Parathyroid adenoma (tissue), 2 donors: ENCODE data around the gene SLC5A12.
"Not testable (repeated sequence)": the region's sequence is repeated elsewhere in the genome, so short reads cannot be mapped to it uniquely, and the experiment has no call there.

Source experiments
- H2AFZ ChIP-seq: fragments of 300-600 bp; sonication (generic); one replicate; pipeline ENCODE4 v1.7.0; 2017; ENCODE audit warnings: antibody characterized with exemption, mild to moderate bottlenecking
- H3K27ac ChIP-seq: fragments of 300-600 bp; sonication (generic); one replicate; pipeline ENCODE4 v1.7.0; 2017
- H3K27me3 ChIP-seq: fragments of 300-600 bp; sonication (generic); one replicate; pipeline ENCODE4 v1.7.0; 2017; ENCODE audit warnings: low read length; ENCODE audit not compliant: control insufficient read depth, insufficient read depth
- H3K36me3 ChIP-seq: fragments of 300-600 bp; sonication (generic); one replicate; pipeline ENCODE4 v1.7.0; 2017; ENCODE audit warnings: low read length; ENCODE audit not compliant: control insufficient read depth, insufficient read depth
- H3K4me1 ChIP-seq: fragments of 300-600 bp; sonication (generic); one replicate; pipeline ENCODE4 v1.7.0; 2017; ENCODE audit warnings: control low read depth
- H3K4me2 ChIP-seq: fragments of 300-600 bp; sonication (generic); one replicate; pipeline ENCODE4 v1.7.0; 2017; ENCODE audit warnings: low read length
- H3K4me3 ChIP-seq: fragments of 300-600 bp; sonication (generic); one replicate; pipeline ENCODE4 v1.7.0; 2017; ENCODE audit warnings: low read depth, low read length
- H3K79me2 ChIP-seq: fragments of 300-600 bp; sonication (generic); one replicate; pipeline ENCODE4 v1.7.0; 2017; ENCODE audit warnings: control low read depth
- H3K9ac ChIP-seq: fragments of 300-600 bp; sonication (generic); one replicate; pipeline ENCODE4 v1.7.0; 2017; ENCODE audit warnings: mild to moderate bottlenecking
- H3K9me3 ChIP-seq: fragments of 300-600 bp; sonication (generic); one replicate; pipeline ENCODE4 v1.7.0; 2017; ENCODE audit warnings: low read length; ENCODE audit not compliant: control insufficient read depth
- CTCF ChIP-seq: fragments of 300-600 bp; sonication (generic); IDR thresholded peaks from one replicate; pipeline ENCODE4 v1.7.0; 2017; ENCODE audit warnings: antibody characterized with exemption, mild to moderate bottlenecking
- donor health status: primary hyperparathyroidism.

Gene SLC5A12

GRCh38 chr11:26662916-26663315, 58.9 kb downstream of the SLC5A12 start:
- Histone ChIP-seq H3K36me3 (no peaks in the 10 kb centered on the region), H3K4me3 (no peak overlapping the region), H2AFZ (no peak overlapping the region), H3K9ac (no peak overlapping the region), H3K4me1 (no peaks in the 10 kb centered on the region), H3K79me2 (no peaks in the 10 kb centered on the region), H3K27me3 (no peaks in the 10 kb centered on the region), H3K27ac (no peak overlapping the region), H3K4me2 (no peak overlapping the region), H3K9me3 (no peaks in the 10 kb centered on the region)
- no peak for TF ChIP-seq CTCF

- Histone ChIP-seq H3K79me2 (no peaks in the 10 kb centered on the region), H3K27me3 (no peaks in the 10 kb centered on the region), H3K4me2 (no peak overlapping the region), H3K4me1 (no peaks in the 10 kb centered on the region), H2AFZ (no peak overlapping the region), H3K27ac (no peak overlapping the region), H3K36me3 (no peaks in the 10 kb centered on the region), H3K9ac (no peak overlapping the region), H3K9me3 (no peaks in the 10 kb centered on the region), H3K4me3 (no peak overlapping the region)
- no peak for TF ChIP-seq CTCF
These were observed 66.6 kb downstream of the SLC5A12 start for GRCh38 chr11:26655287-26655686.

GRCh38 chr11:26651916-26652315, 69.9 kb downstream of the SLC5A12 start:
- Histone ChIP-seq H3K36me3 (no peaks in the 10 kb centered on the region), H3K9ac (no peak overlapping the region), H3K27ac (no peak overlapping the region), H3K9me3 (no peaks in the 10 kb centered on the region), H3K4me2 (no peak overlapping the region), H3K4me1 (no peaks in the 10 kb centered on the region), H3K79me2 (no peaks in the 10 kb centered on the region), H2AFZ (no peak overlapping the region), H3K4me3 (no peak overlapping the region), H3K27me3 (no peaks in the 10 kb centered on the region)
- TF ChIP-seq CTCF, result no peak

- no peaks in the 10 kb centered on the region for H3K79me2 ChIP-seq
- no peaks in the 10 kb centered on the region for H3K36me3 ChIP-seq
- H3K4me2 ChIP-seq, result no peak overlapping the region
- no peak overlapping the region for H3K27ac ChIP-seq
- no peaks in the 10 kb centered on the region for H3K4me1 ChIP-seq
- no peak overlapping the region for H3K4me3 ChIP-seq
- H2AFZ ChIP-seq, result no peak overlapping the region
- no peaks in the 10 kb centered on the region for H3K9me3 ChIP-seq
- H3K27me3 ChIP-seq, result no peaks in the 10 kb centered on the region
- no peak overlapping the region for H3K9ac ChIP-seq
- peak; percentile 17 for TF ChIP-seq CTCF
These were observed 72.0 kb downstream of the SLC5A12 start for GRCh38 chr11:26649884-26650283.

- H3K9ac ChIP-seq, result not testable (repeated sequence)
These were observed 78.5 kb downstream of the SLC5A12 start for GRCh38 chr11:26643314-26643713.

More at GRCh38 chr11:26643314-26643713, 78.5 kb downstream of the SLC5A12 start:
- not testable (repeated sequence) for H3K9me3 ChIP-seq, H3K4me3 ChIP-seq, H2AFZ ChIP-seq, H3K79me2 ChIP-seq, H3K27ac ChIP-seq, H3K4me1 ChIP-seq, H3K27me3 ChIP-seq, H3K4me2 ChIP-seq, H3K36me3 ChIP-seq
